ENCODE measurements around the gene NOL3.

DNA sequence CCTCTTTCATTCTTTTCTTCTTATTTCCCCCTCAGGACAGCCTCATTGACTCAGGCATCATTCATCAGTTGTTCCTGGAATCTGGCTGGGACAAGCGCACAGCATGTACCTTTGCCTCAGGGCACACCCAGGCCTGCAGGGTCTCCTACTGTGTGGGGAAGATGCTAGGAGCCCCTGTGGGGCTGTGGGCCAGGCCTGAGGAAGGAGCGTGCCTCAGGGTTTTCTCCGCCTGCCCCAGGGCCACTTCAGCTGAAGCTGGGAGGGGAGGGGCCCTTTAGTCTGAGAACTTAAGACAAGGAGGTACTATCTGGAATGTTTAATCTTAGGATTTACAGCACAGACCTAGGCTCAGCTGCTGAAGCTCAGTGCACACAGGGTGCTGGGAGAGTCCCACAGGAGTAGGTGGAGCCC is 36.5 kb downstream of the NOL3 start:
- no peak for TF ChIP-seq CTCF (IDR thresholded peaks at IDR 0.05; ENCODE audit: low read depth, low read length, missing input control)
- no peak for TF ChIP-seq JUND (IDR thresholded peaks at IDR 0.05)
- TF ChIP-seq SP1 (IDR thresholded peaks at IDR 0.05): no peak
- no peak for TF ChIP-seq TAF1 (conservative IDR thresholded peaks at IDR 0.05)
- TF ChIP-seq, protein P1, sequence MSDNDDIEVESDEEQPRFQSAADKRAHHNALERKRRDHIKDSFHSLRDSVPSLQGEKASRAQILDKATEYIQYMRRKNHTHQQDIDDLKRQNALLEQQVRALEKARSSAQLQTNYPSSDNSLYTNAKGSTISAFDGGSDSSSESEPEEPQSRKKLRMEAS (IDR thresholded peaks at IDR 0.05): no peak
- TF ChIP-seq HNF4A (conservative IDR thresholded peaks at IDR 0.05): no peak

All from liver (tissue), 3 donors.